Activated CD4-positive, alpha-beta T cell treated with anti-CD3 and anti-CD28 coated beads, Interleukin-2, amount 10 ng/mL, durations not matched to agents 24 days and 14 days (primary cell): ENCODE measurements around the gene KCNB1. TPM values are rescaled to one million over a fixed set of nuclear protein-coding genes. Genes with fewer than 3 reads are reported as not detected.

Experiments
- DNase-seq: peaks from one replicate; pipeline ENCODE4 v3.0.0; 2022
- H3K27ac Mint-ChIP-seq: one replicate; pipeline ENCODE4 v1.8.0; 2022; ENCODE audit warnings: mild to moderate bottlenecking, mixed read lengths
- H3K27me3 Mint-ChIP-seq: one replicate; pipeline ENCODE4 v1.8.0; 2022; ENCODE audit warnings: mixed read lengths
- H3K36me3 Mint-ChIP-seq: one replicate; pipeline ENCODE4 v1.8.0; 2022; ENCODE audit warnings: low read depth, mild to moderate bottlenecking, mixed read lengths
- H3K4me1 Mint-ChIP-seq: one replicate; pipeline ENCODE4 v1.8.0; 2021; ENCODE audit warnings: mixed read lengths
- H3K4me3 Mint-ChIP-seq: one replicate; pipeline ENCODE4 v1.8.0; 2022; ENCODE audit warnings: mild to moderate bottlenecking, moderate library complexity, mixed read lengths
- H3K9me3 Mint-ChIP-seq: one replicate; pipeline ENCODE4 v1.8.0; 2021; ENCODE audit warnings: mixed read lengths
- intact Hi-C: fragments of 100-400 bp; cut with micrococcal nuclease; formaldehyde crosslinking; loops from one replicate; pipeline ENCODE4 v1.15.1; 2023
- total RNA-seq: library from RNA; stranded (reverse); gene quantifications from 2 replicates; pipeline ENCODE4 v1.2.3, GENCODE V29; 2022

The KCNB1 gene
- total RNA-seq, 1 donor from 2014 or later: 0.07 TPM

DNA sequence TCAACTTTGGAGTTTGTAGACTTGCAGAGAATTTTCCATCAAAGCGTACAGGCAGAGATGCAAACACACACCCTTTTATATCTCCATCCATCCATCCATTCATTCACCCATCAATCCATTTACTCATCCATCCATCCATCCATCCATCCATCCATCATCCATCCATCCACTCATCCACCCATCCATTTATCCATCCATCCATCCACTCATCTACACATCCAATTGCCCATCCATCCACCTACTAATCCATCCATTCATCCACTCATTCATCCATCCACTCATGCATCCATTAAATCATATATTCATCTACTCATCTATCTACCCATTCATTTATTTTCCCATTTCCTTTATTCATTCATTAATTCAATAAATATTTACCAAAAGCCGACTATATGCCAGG, 52.1 kb downstream of the KCNB1 start:
- Mint-ChIP-seq H3K4me1 (no peaks in the 10 kb centered on the region), H3K36me3 (no peaks in the 10 kb centered on the region), H3K27ac (no peak overlapping the region), H3K27me3 (peaks cover 26% of the 10 kb centered on the region), H3K4me3 (no peak overlapping the region), H3K9me3 (no peaks in the 10 kb centered on the region)
- DNase-seq: no peak
- intact Hi-C loops: no loop called here

DNA sequence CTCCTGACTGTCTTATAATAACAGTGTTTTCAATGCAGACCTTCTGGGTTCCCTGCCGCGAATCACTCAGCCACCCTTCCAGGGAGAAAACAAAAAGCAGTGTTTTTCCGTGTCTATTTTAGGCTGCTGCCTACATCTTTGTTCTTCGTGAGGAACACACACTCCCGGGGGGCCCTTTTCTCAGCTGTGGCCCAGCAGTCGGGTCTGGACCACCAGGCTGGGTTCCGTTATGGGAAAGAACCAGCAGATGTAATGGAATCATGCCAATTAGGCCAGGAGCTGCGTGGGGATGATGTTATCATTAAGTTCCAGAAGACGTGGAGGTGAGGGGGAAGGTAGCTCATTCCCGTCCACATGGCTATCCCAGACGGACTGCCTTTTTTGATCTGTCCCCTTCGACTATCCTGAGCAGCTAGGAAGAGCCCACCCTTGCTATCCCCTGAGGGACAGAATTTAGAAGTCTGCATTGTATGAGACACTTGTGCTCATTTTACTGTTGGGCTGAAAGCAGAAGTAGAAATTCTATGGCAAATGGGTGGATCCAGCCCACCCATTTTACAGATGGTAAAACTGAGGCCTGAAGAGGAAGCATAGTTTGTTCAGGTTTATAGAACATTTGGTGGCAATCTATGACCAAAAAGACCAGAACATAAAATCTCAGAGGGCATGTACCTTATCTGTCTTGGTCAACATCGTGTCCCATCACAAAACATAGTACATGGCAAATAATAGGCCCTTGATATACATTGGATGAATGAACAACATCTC, 54.5 kb downstream of the KCNB1 start:
- DNase-seq: no peak
- Mint-ChIP-seq H3K36me3 (no peaks in the 10 kb centered on the region), H3K9me3 (no peaks in the 10 kb centered on the region), H3K27me3 (peaks cover 29% of the 10 kb centered on the region), H3K4me3 (no peak overlapping the region), H3K4me1 (no peaks in the 10 kb centered on the region), H3K27ac (no peak overlapping the region)
- intact Hi-C loops: no loop called here

DNA sequence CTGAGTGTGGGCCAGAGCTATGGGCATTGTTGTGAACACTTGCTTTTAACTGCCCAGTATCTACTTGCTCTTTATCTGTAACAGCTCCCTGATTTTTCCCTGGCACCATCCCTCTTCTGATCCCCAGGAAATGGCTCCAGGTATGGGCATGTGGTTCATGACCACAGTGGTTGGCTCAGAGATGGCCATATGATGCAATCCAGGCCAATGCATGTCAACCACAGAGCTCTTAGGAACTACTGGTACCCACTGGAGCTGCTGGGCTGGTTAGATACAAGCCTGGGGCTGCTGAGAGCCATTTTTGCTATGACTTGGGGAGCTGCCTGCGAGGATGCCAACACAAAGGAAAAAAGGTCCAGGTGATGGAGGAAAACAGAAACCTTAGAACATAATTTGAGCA, 55.6 kb downstream of the KCNB1 start:
- intact Hi-C loops: no loop called here
- Mint-ChIP-seq H3K4me3 (no peak overlapping the region), H3K27ac (no peak overlapping the region), H3K27me3 (peaks cover 31% of the 10 kb centered on the region), H3K9me3 (no peaks in the 10 kb centered on the region), H3K4me1 (no peaks in the 10 kb centered on the region), H3K36me3 (no peaks in the 10 kb centered on the region)
- DNase-seq: no peak

DNA sequence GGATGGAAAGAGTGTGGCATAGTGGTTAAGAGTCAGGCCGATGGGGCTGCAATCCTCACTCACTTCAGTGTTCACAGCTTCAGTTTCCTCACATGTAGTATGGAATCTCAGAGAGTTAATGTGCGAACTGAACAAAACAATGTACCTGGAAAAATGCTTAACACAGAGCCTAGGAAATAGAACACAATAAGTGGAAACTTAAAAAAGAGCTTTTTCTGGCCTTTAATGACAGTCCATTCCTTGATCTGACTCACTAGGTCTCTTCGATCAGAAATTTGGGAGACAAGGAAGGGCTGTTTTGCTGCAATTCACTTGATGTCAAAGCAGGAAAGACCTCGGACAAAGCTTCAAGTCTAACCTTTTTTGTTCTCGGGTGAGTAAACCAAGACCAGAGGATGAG, 56.1 kb downstream of the KCNB1 start:
- no peaks in the 10 kb centered on the region for H3K9me3 Mint-ChIP-seq
- intact Hi-C loops: no loop called here
- no peaks in the 10 kb centered on the region for H3K4me1 Mint-ChIP-seq
- H3K4me3 Mint-ChIP-seq: no peak overlapping the region
- no peaks in the 10 kb centered on the region for H3K36me3 Mint-ChIP-seq
- peaks cover 31% of the 10 kb centered on the region for H3K27me3 Mint-ChIP-seq
- DNase-seq: no peak
- H3K27ac Mint-ChIP-seq: no peak overlapping the region

DNA sequence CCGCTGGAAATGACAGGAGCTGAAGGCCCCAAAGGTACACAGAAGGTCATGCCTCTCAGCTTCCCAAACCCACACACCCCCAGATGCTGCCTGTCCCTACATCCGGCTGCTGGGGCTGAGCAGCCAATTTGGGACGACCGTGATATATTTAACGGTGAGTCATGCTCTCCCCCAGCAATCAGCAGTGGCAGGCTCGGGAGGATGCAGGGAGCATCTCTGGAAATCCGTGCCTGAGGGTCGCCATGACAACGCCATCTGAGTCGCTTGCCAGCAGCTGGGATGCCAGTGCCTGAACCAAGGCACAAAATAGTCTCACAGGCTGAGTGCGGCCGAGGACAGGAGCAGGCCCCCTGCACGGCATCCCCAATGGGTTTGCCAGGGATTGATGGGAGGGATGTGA, 57.9 kb downstream of the KCNB1 start:
- Mint-ChIP-seq H3K4me3 (no peak overlapping the region), H3K36me3 (no peaks in the 10 kb centered on the region), H3K27ac (no peak overlapping the region), H3K4me1 (no peaks in the 10 kb centered on the region), H3K27me3 (peaks cover 27% of the 10 kb centered on the region), H3K9me3 (no peaks in the 10 kb centered on the region)
- DNase-seq: no peak
- intact Hi-C loops: no loop called here

DNA sequence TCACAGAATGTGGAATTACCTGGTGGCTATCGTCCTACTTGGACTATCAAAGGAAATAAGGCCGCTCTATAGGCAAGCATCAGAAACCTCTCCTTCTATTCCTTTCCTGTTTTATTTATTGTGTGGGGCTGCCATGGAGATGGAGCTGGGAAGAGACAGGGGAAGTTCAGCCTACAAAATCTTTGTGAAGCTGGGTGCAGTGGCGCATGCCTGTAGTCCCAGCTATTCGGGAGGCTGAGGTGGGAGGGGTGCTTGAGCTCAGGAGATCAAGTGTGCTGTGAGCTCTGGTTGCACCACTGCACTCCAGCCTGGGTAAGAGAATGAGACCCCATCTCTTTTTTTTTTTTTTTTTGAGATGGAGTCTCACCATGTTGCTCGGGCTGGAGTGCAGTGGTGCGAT, 60.3 kb downstream of the KCNB1 start:
- Mint-ChIP-seq H3K9me3 (no peaks in the 10 kb centered on the region), H3K27ac (no peak overlapping the region), H3K4me1 (no peaks in the 10 kb centered on the region), H3K36me3 (no peaks in the 10 kb centered on the region), H3K27me3 (peaks cover 15% of the 10 kb centered on the region), H3K4me3 (no peak overlapping the region)
- no peak for DNase-seq
- intact Hi-C loops: no loop called here

DNA sequence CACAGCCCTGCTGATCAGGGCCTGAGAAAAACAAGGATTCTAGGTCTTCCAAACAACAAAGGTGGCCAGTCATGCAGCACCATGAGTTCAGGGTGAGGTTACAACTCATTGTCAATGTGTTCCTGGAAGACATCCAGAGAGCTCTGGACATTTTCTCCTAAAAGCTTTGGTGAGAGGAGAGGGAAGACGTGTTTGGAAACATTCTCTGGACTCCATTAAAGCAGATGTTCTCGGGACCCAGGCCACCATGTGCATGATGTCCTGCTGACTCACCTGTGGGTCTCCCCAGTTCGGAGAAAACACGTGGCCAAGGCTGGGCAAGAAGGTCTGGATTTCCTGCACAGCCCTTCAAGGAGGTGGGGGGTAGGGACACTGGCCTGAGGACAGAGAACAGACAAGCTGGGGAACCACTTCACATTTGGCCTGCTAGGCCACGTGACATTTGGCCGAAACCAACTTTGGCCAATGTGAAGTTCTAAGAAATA, 61.6 kb downstream of the KCNB1 start:
- Mint-ChIP-seq H3K27me3 (peaks cover 16% of the 10 kb centered on the region), H3K9me3 (no peaks in the 10 kb centered on the region), H3K4me3 (no peak overlapping the region), H3K27ac (no peak overlapping the region), H3K4me1 (no peaks in the 10 kb centered on the region), H3K36me3 (no peaks in the 10 kb centered on the region)
- no peak for DNase-seq
- intact Hi-C loops: no loop called here

DNA sequence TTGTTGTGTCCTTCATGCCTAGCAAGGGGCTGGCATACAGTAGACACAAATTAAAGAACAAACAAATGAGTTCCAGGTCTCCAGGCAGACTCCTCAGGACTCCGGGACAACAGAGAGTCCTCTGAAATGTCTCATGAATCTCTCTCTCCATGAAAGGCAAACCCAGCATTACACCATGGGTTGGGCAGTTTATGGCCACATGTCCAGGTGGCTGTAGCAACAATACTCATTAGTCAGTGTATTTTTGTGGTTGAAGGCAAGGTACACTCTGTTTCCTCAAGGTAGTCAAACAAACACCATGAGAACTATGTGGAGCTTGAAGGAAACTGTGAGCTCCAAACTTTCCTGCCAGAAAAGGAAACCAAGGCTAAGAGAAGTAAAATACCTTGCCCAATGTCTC, 62.2 kb downstream of the KCNB1 start:
- Mint-ChIP-seq H3K4me3 (no peak overlapping the region), H3K9me3 (no peaks in the 10 kb centered on the region), H3K27ac (no peak overlapping the region), H3K27me3 (peaks cover 19% of the 10 kb centered on the region), H3K36me3 (no peaks in the 10 kb centered on the region), H3K4me1 (no peaks in the 10 kb centered on the region)
- no peak for DNase-seq
- intact Hi-C loops: no loop called here

DNA sequence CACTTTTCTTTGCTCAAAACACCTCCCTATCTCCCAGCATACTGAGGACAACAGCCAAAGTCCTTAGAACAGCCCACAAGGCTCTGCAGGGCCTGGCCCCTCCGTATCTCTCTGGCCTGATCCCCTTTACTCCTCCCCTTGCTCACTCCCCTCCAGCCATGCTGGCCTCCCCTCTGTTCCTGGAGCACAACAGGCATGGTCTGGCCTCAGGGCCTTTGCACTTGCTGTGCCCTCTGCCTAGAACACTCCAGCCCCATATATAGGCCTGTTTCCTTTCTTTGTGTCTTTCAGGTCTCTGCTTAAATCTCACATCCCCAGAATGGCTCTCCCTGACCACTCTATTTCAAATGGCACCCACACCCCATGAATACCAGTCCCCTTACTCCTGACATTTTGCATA, 62.7 kb downstream of the KCNB1 start:
- Mint-ChIP-seq H3K36me3 (no peaks in the 10 kb centered on the region), H3K9me3 (no peaks in the 10 kb centered on the region), H3K4me3 (no peak overlapping the region), H3K4me1 (no peaks in the 10 kb centered on the region), H3K27ac (no peak overlapping the region), H3K27me3 (peaks cover 20% of the 10 kb centered on the region)
- DNase-seq: no peak
- intact Hi-C loops: no loop called here

DNA sequence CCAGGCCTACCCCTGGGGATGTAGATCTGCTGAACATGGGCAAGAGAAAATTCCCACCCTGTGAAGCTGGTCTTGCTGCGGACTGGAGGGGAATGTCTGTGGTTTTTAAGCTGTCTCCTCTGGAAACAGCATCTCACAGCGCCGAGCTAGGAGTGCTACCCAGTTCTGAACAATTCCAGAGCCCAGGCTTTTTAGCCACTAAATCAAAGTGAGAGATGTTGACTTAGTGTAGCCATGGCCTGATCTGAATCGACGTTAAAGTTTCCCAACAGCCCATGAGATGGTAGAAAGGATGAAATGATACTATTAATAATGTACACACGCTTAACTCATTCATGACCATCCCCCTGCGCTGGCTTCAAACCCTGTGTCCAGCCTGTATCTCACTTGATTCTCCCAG, 63.7 kb downstream of the KCNB1 start:
- Mint-ChIP-seq H3K9me3 (no peaks in the 10 kb centered on the region), H3K36me3 (no peaks in the 10 kb centered on the region), H3K4me1 (no peaks in the 10 kb centered on the region), H3K4me3 (no peak overlapping the region), H3K27ac (no peak overlapping the region), H3K27me3 (peaks cover 24% of the 10 kb centered on the region)
- no peak for DNase-seq
- intact Hi-C loops: no loop called here

DNA sequence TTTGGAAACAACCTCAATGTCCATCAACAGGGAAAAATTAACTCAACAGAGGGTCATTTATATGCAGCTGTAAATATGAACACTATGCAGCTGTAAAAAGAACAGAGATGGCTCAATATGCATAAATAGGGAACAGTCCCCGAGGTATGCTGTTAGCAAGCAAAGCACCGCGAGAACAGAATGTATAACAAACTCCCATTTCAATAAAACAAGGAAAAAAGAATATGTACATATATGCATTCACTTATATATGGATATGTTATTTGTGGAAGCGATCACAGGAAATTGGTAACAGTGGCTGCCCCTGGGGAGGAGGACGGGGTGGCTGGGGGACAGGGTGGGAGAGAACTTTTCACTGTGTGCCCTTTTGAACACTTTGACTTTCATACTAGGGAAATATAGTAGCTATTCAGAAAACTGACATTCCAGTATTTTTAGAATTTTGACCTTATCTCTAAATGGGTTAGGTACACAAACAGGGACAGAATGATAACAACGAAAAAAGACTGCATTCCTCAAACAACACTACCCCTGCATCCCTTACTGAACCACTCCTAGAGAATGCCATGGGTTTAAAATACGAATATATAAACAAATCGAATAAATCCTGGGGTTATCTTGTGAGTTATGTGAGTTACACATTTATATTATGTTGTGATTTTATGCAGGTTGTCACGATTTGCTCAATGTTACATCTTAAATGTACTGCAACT, 64.5 kb downstream of the KCNB1 start:
- Mint-ChIP-seq H3K9me3 (no peaks in the 10 kb centered on the region), H3K36me3 (no peaks in the 10 kb centered on the region), H3K27ac (no peak overlapping the region), H3K27me3 (peaks cover 31% of the 10 kb centered on the region), H3K4me3 (no peak overlapping the region), H3K4me1 (no peaks in the 10 kb centered on the region)
- intact Hi-C loops: no loop called here
- DNase-seq: no peak

DNA sequence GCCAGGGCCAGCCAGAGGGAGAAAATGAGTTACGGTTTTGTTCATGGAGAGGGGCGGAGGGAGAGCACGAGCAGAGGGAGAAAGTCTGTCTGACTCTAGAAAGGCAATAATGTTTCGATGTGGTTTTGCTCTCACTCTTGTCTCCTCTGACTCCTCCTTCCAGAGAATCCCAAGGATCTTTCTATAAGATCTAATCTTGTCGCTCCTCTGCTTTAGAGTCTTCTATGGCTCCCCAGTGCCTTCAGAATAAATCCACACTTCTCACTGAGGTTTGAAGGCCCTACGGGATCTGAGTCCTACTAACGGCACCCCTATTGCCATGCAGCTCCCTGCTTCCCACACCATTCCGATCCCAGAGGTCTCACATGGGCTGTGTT, 66.8 kb downstream of the KCNB1 start:
- intact Hi-C loops: no loop called here

DNA sequence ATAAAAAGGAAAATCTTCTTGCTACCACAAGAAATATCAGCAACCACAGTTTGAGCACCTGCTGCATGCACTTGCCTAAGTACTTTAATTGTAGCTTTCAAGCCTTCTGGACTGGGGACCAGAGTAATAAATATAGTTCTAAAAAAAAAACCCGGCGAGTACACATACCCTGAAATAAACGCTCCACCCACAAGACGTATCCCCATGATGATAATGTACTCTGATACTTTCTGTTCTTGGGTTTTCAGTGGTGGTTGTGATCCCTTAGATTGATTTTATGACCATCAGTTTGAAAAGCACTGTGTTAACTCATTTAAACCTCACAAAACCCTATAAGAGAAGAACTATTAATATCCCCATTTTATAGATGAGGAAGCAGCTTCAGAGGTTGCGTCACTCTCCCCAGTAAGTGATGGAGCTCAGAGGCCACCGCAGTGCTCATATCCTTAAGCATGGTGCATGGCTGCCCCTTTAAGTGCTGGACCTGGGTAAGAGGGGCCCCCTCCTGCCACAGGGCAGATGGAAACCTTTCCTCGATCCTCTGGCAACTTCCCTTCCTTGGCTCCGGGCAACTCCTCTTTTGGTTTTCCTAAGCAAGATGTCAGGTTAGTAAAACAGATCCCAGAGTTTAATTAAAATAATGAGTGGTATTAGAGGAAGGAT, 67.3 kb downstream of the KCNB1 start:
- H3K27ac Mint-ChIP-seq: no peak overlapping the region
- no peak for DNase-seq
- H3K27me3 Mint-ChIP-seq: peaks cover 38% of the 10 kb centered on the region
- no peaks in the 10 kb centered on the region for H3K36me3 Mint-ChIP-seq
- no peaks in the 10 kb centered on the region for H3K4me1 Mint-ChIP-seq
- intact Hi-C loops: no loop called here
- H3K9me3 Mint-ChIP-seq: no peaks in the 10 kb centered on the region
- no peak overlapping the region for H3K4me3 Mint-ChIP-seq

More for the DNA sequence above, 66.8 kb downstream of the KCNB1 start:
- Mint-ChIP-seq H3K27me3 (peaks cover 38% of the 10 kb centered on the region), H3K4me1 (no peaks in the 10 kb centered on the region), H3K36me3 (no peaks in the 10 kb centered on the region), H3K4me3 (no peak overlapping the region), H3K27ac (no peak overlapping the region), H3K9me3 (no peaks in the 10 kb centered on the region)
- DNase-seq: no peak

DNA sequence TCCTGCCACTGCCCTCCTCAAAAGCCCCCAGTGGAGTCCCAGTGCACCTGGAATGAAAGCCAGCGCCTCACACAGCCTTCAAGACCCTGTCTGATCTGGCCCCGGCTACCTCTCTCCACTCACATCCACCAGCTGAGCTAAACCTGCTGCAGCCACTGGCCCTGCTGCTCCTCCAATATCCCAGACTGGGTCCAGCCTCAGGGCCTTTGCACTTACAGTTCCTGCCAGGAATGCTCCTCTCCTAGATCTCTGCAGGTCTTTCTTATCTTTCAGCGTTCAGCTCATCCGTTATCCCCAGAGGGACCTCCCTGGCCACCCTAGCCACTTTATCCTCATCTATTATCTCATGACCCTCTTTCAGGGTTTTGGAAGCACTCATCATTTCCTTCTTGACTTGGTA, 68.8 kb downstream of the KCNB1 start:
- H3K27ac Mint-ChIP-seq: no peak overlapping the region
- H3K27me3 Mint-ChIP-seq: peaks cover 44% of the 10 kb centered on the region
- no peak overlapping the region for H3K4me3 Mint-ChIP-seq
- intact Hi-C loops: no loop called here
- no peak for DNase-seq
- no peaks in the 10 kb centered on the region for H3K4me1 Mint-ChIP-seq
- no peaks in the 10 kb centered on the region for H3K36me3 Mint-ChIP-seq
- no peaks in the 10 kb centered on the region for H3K9me3 Mint-ChIP-seq
